T-helper 1 cell (primary cell): ENCODE results near the gene TGFBR3.
"Not testable (repeated sequence)": the region's sequence is repeated elsewhere in the genome, so short reads cannot be mapped to it uniquely, and the experiment has no call there.

Source experiments
- DNase-seq, 5 donors: peaks; one replicate each; pipeline ENCODE4 v3.0.0-alpha.2; 2012 to 2020

Gene TGFBR3

GRCh38 chr1:91883470-91883869, 2.5 kb downstream of the TGFBR3 start:
- DNase-seq: peak in 1 of 5 donors; percentile 69

DNA sequence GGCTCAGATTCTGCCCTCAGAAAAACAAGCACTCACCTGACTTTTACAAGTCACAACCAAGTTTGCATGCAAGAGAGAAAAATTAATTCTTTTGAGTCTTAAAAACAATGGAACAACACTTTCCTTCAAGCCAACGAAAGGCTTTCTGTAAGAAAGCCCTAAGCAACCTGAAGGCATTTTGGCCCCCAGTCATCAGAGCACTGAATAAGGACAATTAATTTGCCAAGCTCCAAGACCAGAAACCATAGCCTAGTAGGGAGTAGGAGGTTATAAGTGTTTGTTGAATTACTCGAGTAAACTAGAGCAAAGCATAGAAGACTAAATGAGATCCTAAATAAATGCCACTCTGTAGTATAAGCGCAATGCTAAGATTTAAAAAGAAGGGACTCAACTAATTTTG, 4.7 kb downstream of the TGFBR3 start:
- DNase-seq: no peak

GRCh38 chr1:91879733-91880132, 6.2 kb downstream of the TGFBR3 start:
- no peak for DNase-seq

GRCh38 chr1:91877574-91878208, 8.3 kb downstream of the TGFBR3 start:
- peak in 1 of 5 donors; percentile 66 for DNase-seq

DNA sequence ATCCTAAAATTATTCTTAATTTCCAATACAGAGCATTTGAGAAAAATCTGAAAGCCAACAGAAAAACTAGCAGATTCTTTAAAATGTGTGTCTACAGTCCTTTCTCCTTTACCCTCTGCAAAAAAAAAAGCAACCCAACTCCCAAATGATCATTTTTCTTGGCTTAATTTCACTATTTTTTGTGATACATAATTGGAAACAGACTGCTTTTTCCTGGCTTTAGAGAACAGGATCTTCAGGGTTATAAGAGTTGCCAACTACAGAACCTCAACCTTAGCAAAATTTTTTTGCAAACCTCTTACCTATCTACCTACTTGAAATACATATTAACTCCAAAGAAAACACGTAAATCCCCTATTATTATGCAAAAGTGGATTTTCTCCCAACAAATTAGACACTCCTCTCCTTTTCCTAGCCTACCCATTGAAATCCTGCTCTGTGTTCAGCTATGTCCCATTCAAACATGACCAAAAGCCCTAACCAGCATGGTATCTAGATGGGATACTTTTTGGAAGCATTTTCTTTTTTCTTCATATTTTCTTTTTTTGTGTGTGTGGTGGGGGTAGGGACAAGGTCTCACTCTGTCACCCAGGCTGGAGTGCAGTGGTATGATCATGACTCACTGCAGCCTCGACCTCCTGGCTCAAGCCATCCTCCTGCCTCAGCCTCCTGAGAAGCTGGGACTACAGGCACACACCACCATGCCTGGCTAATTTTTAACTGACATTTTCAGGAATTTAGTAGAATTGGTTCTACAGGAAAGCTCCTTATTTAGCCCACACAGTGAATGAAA, 9.0 kb downstream of the TGFBR3 start:
- no peak for DNase-seq

GRCh38 chr1:91876040-91876470, 9.9 kb downstream of the TGFBR3 start:
- DNase-seq: peak in 1 of 5 donors; percentile 66

DNA sequence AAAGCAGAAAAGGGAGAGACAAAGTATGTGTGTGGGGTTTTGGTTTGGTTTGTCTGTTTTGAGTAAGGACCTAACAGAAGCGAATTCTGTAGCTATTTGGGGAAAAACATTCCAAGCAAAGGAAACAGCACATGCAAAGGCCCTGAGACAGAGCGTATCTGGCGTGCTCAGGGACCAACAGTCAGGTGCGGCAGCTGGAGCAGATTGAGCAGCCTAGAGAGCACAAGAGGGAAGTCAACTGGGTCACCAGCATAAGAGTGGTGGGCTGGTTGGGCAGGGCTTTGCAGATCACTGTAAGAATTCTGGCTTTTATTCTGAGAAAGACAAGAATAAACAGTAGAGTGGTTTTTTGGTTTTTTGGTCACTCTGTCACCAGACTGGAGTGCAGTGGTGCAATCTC, 11.8 kb downstream of the TGFBR3 start:
- DNase-seq: no peak

DNA sequence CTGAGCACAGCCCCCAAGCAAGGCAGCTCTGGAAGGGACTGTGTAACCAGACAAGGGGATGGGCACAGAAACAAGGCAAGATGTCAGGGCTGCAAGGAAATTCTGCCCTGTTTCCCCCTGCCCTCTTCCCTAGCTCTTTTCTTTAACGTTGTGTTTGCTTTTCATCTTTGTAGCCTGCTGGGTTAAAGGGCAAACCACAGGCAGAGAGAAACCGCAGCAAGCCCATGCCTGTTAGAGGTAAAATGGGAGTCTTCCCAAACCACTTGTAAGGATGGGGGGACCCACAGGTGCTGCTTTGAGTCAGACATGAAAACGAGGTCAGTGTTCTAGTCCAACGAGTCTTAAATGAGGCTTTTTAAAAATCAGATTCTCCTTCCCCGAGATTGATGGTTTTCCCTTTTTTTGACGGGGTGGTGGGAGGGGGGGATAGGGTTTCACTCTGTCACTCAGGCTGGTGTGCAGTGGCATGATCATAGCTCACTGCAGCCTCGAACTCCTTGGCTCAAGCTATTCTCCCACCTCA, 13.3 kb downstream of the TGFBR3 start:
- peak in 1 of 5 donors; percentile 68 for DNase-seq

GRCh38 chr1:91872000-91872399, 14.0 kb downstream of the TGFBR3 start:
- no peak for DNase-seq

- no peak for DNase-seq
Measured at GRCh38 chr1:91870322-91870721, 15.6 kb downstream of the TGFBR3 start.

- no peak for DNase-seq
Measured at GRCh38 chr1:91866425-91866824, 19.5 kb downstream of the TGFBR3 start.

GRCh38 chr1:91864017-91864700, 21.8 kb downstream of the TGFBR3 start:
- DNase-seq: no peak

DNA sequence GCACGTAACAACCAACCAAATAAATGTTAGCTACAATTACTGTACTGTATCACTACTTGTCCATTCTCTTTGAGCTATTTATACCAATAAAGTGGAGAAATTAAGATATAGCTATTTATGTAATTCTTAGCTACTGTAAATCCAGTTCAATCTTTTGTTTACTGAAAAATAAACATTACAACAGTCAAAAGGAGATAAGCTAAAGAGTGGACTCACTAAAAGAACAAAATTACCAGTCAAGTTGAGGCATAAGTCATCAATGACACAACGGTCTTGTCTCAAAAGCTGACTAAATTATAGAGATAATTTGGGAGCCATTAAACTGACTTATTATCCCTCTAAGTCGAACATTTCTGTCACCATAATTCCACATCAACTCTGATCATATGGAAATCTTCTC, 22.5 kb downstream of the TGFBR3 start:
- DNase-seq: no peak

GRCh38 chr1:91862120-91862519, 23.8 kb downstream of the TGFBR3 start:
- no peak for DNase-seq

- DNase-seq: no peak
Measured at GRCh38 chr1:91857557-91858239, 28.3 kb downstream of the TGFBR3 start.

DNA sequence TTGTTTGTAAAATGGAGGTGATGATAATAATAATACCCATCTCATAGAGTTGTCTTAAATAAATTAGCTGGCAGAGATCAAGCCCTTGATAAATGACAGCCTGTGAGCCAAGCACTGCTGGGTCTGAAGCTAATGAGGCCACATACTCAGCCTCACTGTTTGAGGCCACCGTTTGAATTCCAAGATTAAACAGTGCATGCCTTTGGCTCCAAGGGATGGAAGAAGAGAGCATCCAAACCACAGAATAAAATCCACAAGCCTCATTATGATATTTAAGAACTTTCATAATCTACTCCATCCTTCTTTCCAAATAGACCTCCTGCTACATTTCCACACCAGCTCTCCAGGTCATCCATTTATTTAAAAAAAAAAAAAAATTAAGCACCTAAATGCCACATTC, 29.0 kb downstream of the TGFBR3 start:
- DNase-seq: no peak

- no peak for DNase-seq
Measured at GRCh38 chr1:91854852-91855534, 31.0 kb downstream of the TGFBR3 start.

- no peak for DNase-seq
Measured at GRCh38 chr1:91853397-91853796, 32.6 kb downstream of the TGFBR3 start.

- not testable (repeated sequence) for DNase-seq
Measured at GRCh38 chr1:91852011-91852410, 33.9 kb downstream of the TGFBR3 start.

DNA sequence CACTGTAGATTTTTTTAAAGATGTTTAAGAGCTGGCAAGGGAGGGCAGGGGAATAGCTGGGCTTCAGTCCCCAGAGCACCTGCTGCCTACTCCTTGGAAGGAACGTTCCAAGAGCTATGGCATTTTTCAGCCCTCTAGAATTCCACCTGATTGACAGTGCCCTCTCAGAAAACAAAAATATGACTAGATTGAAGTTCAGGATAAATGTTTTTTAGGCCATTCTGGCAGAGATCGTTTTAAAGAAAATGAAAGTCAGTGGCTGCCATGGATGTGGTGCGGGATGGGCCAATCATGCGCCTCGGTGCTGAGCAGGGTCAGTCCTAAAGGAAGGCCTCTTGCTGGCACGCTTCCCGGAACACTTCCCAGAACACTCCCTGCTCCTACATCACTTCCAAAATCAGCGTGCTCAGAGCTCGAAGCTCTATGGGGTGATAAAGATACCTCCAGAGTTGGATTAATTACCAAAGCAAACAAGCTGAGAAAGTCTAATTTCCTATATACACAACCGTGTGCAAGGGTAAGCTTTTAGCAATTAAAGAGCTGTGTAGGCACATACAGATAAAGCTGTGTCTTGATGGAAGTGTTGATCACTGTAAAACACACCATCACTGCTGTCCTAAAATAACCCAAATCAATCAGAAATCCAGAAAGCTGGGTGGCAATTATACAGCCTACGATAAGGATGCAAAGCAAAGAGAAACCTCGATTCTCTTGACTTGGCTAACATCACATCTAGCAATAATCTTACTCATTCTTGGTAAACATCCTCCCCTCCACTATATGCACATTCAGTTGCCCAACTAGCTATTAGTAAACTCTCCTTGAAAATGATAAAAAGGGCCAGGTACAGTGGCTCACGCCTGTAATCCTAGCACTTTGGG, 34.6 kb downstream of the TGFBR3 start:
- DNase-seq: no peak

DNA sequence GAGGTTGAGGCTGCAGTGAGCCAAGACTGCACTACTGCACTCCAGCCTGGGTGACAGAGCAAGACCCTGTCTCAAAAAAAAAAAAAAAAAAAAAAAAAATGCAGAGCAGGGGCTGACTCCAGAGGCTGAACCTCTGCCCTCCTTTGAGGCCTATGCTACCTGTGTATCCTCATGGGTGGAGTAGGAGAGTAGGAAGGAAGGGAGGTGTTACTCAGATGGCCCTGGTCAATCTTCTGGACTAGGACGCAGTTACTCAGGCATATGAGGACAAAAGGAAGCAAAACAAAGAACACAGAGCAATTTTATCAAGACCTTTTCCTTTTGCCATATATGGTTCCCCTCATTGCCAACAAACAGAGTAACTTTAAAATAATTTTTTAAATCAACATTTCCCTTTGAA, 35.2 kb downstream of the TGFBR3 start:
- no peak for DNase-seq
